Neural crest cell (in vitro differentiated cells): Measurements from ENCODE around the gene EYS. TPM values are rescaled to one million over a fixed set of nuclear protein-coding genes. Genes with fewer than 3 reads are reported as not detected.

Source experiments
- DNase-seq: peaks from one replicate; pipeline ENCODE4 v3.0.0; 2021; ENCODE audit warnings: low read depth, mixed read lengths, low spot score
- H3K27ac Mint-ChIP-seq: one replicate; pipeline ENCODE4 v1.8.0; 2021; ENCODE audit warnings: mild to moderate bottlenecking, mixed read lengths; ENCODE audit not compliant: unreplicated experiment
- H3K27me3 Mint-ChIP-seq: 2 replicates; pipeline ENCODE4 v1.8.0; 2021; ENCODE audit warnings: low read depth, mild to moderate bottlenecking, mixed read lengths
- H3K36me3 Mint-ChIP-seq: 2 replicates; pipeline ENCODE4 v1.8.0; 2021; ENCODE audit warnings: low read depth, mild to moderate bottlenecking, mixed read lengths
- H3K4me1 Mint-ChIP-seq: 2 replicates; pipeline ENCODE4 v1.8.0; 2021; ENCODE audit warnings: mixed read lengths
- H3K4me3 Mint-ChIP-seq: one replicate; pipeline ENCODE4 v1.8.0; 2021; ENCODE audit warnings: mild to moderate bottlenecking, mixed read lengths
- H3K9me3 Mint-ChIP-seq: 2 replicates; pipeline ENCODE4 v1.8.0; 2021; ENCODE audit warnings: mixed read lengths
- CTCF ChIP-seq: fragments of 200-600 bp; sonication (generic); conservative IDR thresholded peaks from 2 replicates; pipeline ENCODE4 v1.5.0; 2021; ENCODE audit warnings: antibody characterized with exemption, mild to moderate bottlenecking
- total RNA-seq: library from RNA; stranded (reverse); gene quantifications from 2 replicates; pipeline ENCODE4 v1.2.1, GENCODE V29; 2021

EYS gene
- total RNA-seq, 1 donor from 2014 or later = 0.40 TPM

GRCh38 chr6:63787021-63787420 lies 1920.0 kb downstream of the EYS start:
- no peaks in the 10 kb centered on the region for H3K27me3 Mint-ChIP-seq
- no peak for DNase-seq
- H3K9me3 Mint-ChIP-seq = no peaks in the 10 kb centered on the region
- no peaks in the 10 kb centered on the region for H3K4me1 Mint-ChIP-seq
- no peak overlapping the region for H3K4me3 Mint-ChIP-seq
- no peaks in the 10 kb centered on the region for H3K36me3 Mint-ChIP-seq
- TF ChIP-seq CTCF = no peak
- no peak overlapping the region for H3K27ac Mint-ChIP-seq

GRCh38 chr6:63785006-63785405 lies 1922.0 kb downstream of the EYS start:
- no peaks in the 10 kb centered on the region for H3K27me3 Mint-ChIP-seq
- peaks cover 2% of the 10 kb centered on the region for H3K9me3 Mint-ChIP-seq
- no peaks in the 10 kb centered on the region for H3K36me3 Mint-ChIP-seq
- H3K4me3 Mint-ChIP-seq = no peak overlapping the region
- no peak for DNase-seq
- H3K27ac Mint-ChIP-seq = no peak overlapping the region
- TF ChIP-seq CTCF = no peak
- no peaks in the 10 kb centered on the region for H3K4me1 Mint-ChIP-seq

GRCh38 chr6:63783096-63783495 lies 1923.9 kb downstream of the EYS start:
- Mint-ChIP-seq H3K4me3 (no peak overlapping the region), H3K9me3 (peaks cover 2% of the 10 kb centered on the region), H3K27ac (no peak overlapping the region), H3K36me3 (no peaks in the 10 kb centered on the region), H3K27me3 (no peaks in the 10 kb centered on the region), H3K4me1 (no peaks in the 10 kb centered on the region)
- no peak for TF ChIP-seq CTCF
- no peak for DNase-seq

- no peaks in the 10 kb centered on the region for H3K9me3 Mint-ChIP-seq
- TF ChIP-seq CTCF = no peak
- H3K4me3 Mint-ChIP-seq = no peak overlapping the region
- no peak for DNase-seq
- no peaks in the 10 kb centered on the region for H3K36me3 Mint-ChIP-seq
- H3K27me3 Mint-ChIP-seq = no peaks in the 10 kb centered on the region
- no peaks in the 10 kb centered on the region for H3K4me1 Mint-ChIP-seq
- H3K27ac Mint-ChIP-seq = no peak overlapping the region
Observed at GRCh38 chr6:63774961-63775360, 1932.1 kb downstream of the EYS start.

GRCh38 chr6:63773200-63773599 lies 1933.8 kb downstream of the EYS start:
- no peaks in the 10 kb centered on the region for H3K9me3 Mint-ChIP-seq
- no peak overlapping the region for H3K4me3 Mint-ChIP-seq
- no peaks in the 10 kb centered on the region for H3K4me1 Mint-ChIP-seq
- no peak overlapping the region for H3K27ac Mint-ChIP-seq
- DNase-seq = no peak
- H3K27me3 Mint-ChIP-seq = no peaks in the 10 kb centered on the region
- H3K36me3 Mint-ChIP-seq = no peaks in the 10 kb centered on the region
- no peak for TF ChIP-seq CTCF

GRCh38 chr6:63765828-63766227 lies 1941.2 kb downstream of the EYS start:
- no peak for DNase-seq
- peaks cover 2% of the 10 kb centered on the region for H3K36me3 Mint-ChIP-seq
- no peak overlapping the region for H3K27ac Mint-ChIP-seq
- peaks cover 6% of the 10 kb centered on the region for H3K27me3 Mint-ChIP-seq
- H3K4me1 Mint-ChIP-seq = no peaks in the 10 kb centered on the region
- H3K9me3 Mint-ChIP-seq = peaks cover 2% of the 10 kb centered on the region
- no peak overlapping the region for H3K4me3 Mint-ChIP-seq
- TF ChIP-seq CTCF = no peak
